GM10266 (cell line): Measurements from ENCODE around the gene ADSS1.

Experiments used
- DNase-seq: peaks from one replicate; pipeline ENCODE4 v3.0.0; 2012; ENCODE audit errors: extremely low spot score
- CTCF ChIP-seq: IDR thresholded peaks from 2 replicates; pipeline ENCODE4 v1.5.1; 2012; ENCODE audit warnings: mild to moderate bottlenecking, low read depth; ENCODE audit not compliant: control insufficient read depth, insufficient read depth; ENCODE audit errors: missing control alignments

The ADSS1 gene

GRCh38 chr14:104714681-104715080 is 9.3 kb upstream of the ADSS1 start:
- TF ChIP-seq CTCF, result no peak

GRCh38 chr14:104715416-104715815 is 8.6 kb upstream of the ADSS1 start:
- no peak for TF ChIP-seq CTCF
- no peak for DNase-seq

More at GRCh38 chr14:104714681-104715080, 9.3 kb upstream of the ADSS1 start:
- no peak for DNase-seq

GRCh38 chr14:104715871-104716270 is 8.2 kb upstream of the ADSS1 start:
- no peak for TF ChIP-seq CTCF
- DNase-seq, result no peak

- no peak for TF ChIP-seq CTCF
- no peak for DNase-seq
These were observed 6.9 kb upstream of the ADSS1 start for GRCh38 chr14:104717137-104717536.

- TF ChIP-seq CTCF, result no peak
- no peak for DNase-seq
These were observed 6.4 kb upstream of the ADSS1 start for GRCh38 chr14:104717646-104718045.

GRCh38 chr14:104718147-104718546 is 5.9 kb upstream of the ADSS1 start:
- no peak for DNase-seq
- no peak for TF ChIP-seq CTCF

- DNase-seq, result no peak
- no peak for TF ChIP-seq CTCF
These were observed 5.2 kb upstream of the ADSS1 start for GRCh38 chr14:104718871-104719270.
